GM19468 (cell line): ENCODE results near the gene NMRK2.

Source experiments
- ATAC-seq: cut with Tn5 transposase; IDR thresholded peaks from one replicate; pipeline ENCODE4 v1.9.1; 2021; ENCODE audit warnings: mild to moderate bottlenecking, moderate library complexity, moderate number of reproducible peaks; ENCODE audit not compliant: unreplicated experiment; ENCODE audit errors: extremely low read depth

Gene NMRK2

GRCh38 chr19:3980353-3981251, 47.7 kb downstream of the NMRK2 start:
- no peak for ATAC-seq

GRCh38 chr19:3981373-3981735, 48.5 kb downstream of the NMRK2 start:
- no peak for ATAC-seq

- ATAC-seq = no peak
Observed at GRCh38 chr19:3981736-3982681, 49.1 kb downstream of the NMRK2 start.

- ATAC-seq = no peak
Observed at GRCh38 chr19:3982701-3983541, 50.1 kb downstream of the NMRK2 start.

GRCh38 chr19:3983542-3983914, 50.7 kb downstream of the NMRK2 start:
- no peak for ATAC-seq

GRCh38 chr19:3983936-3984583, 51.2 kb downstream of the NMRK2 start:
- ATAC-seq = no peak

- no peak for ATAC-seq
Observed at GRCh38 chr19:3984584-3984907, 51.7 kb downstream of the NMRK2 start.

GRCh38 chr19:3984908-3985642, 52.2 kb downstream of the NMRK2 start, which contains the start of gene EEF2:
Gene EEF2, minus strand, starts transcription at chr19:3985463. Its CDS starts 83 bp downstream, at chr19:3985380.
- peak; percentile 76 for ATAC-seq

- no peak for ATAC-seq
Observed at GRCh38 chr19:3985643-3986259, 52.9 kb downstream of the NMRK2 start.

- no peak for ATAC-seq
Observed at GRCh38 chr19:3986260-3987041, 53.6 kb downstream of the NMRK2 start.

- no peak for ATAC-seq
Observed at GRCh38 chr19:3987619-3988371, 54.9 kb downstream of the NMRK2 start.

- no peak for ATAC-seq
Observed at GRCh38 chr19:3990815-3991117, 57.9 kb downstream of the NMRK2 start.
